ENCODE measurements around the gene CDC16. TPM values are rescaled to one million over a fixed set of nuclear protein-coding genes. Genes with fewer than 3 reads are reported as not detected.

Gene CDC16
- polyA plus RNA-seq, 1 experiment = 112 TPM

GRCh38 chr13:114318624-114319023 is 83.9 kb downstream of the CDC16 start:
- ChIA-PET CTCF (interaction anchor here (0.7 kb wide), 1 partner anchor 183 kb away, joined by 3 read pairs; no protein-coding TSS in a partner anchor), POLR2A (interaction anchor here (0.7 to 1.0 kb wide), 3 partner anchors 9 to 78 kb away, joined by 3 to 5 read pairs (median 4); partner anchors contain the start of gene UPF3A)
- Histone ChIP-seq H3K4me3 (ENCODE audit: low read depth, low read length) (no peak overlapping the region; the same call in 1 of the 2 replicates), H3K27ac (ENCODE audit: low read depth, low read length) (peak overlapping the region; percentile 59), H3K27me3 (ENCODE audit: control insufficient read depth, insufficient read depth, low read length) (no peaks in the 10 kb centered on the region), H3K9me3 (ENCODE audit: control insufficient read depth, insufficient read depth, low read length) (no peaks in the 10 kb centered on the region)
- no peak for TF ChIP-seq CTCF (IDR thresholded peaks at IDR 0.05; ENCODE audit: low read depth, low read length)
- no peak for DNase-seq (ENCODE audit: low read depth, low spot score)

- CTCF ChIA-PET = no interaction called here
- Histone ChIP-seq H3K27ac (ENCODE audit: low read depth, low read length) (peak overlapping the region; percentile 68), H3K4me3 (ENCODE audit: low read depth, low read length) (no peak overlapping the region), H3K9me3 (ENCODE audit: control insufficient read depth, insufficient read depth, low read length) (no peaks in the 10 kb centered on the region), H3K27me3 (ENCODE audit: control insufficient read depth, insufficient read depth, low read length) (no peaks in the 10 kb centered on the region)
- no peak for TF ChIP-seq CTCF (IDR thresholded peaks at IDR 0.05; ENCODE audit: low read depth, low read length)
- POLR2A ChIA-PET = interaction anchor here (1.0 to 1.1 kb wide), 3 partner anchors 9 to 38 kb away, joined by 3 to 4 read pairs (median 4); partner anchors contain the start of gene UPF3A
- DNase-seq (ENCODE audit: low read depth, low spot score) = peak; percentile 85
These were observed 84.8 kb downstream of the CDC16 start for GRCh38 chr13:114319441-114319913.

GRCh38 chr13:114320065-114320464 is 85.4 kb downstream of the CDC16 start:
- Histone ChIP-seq H3K9me3 (ENCODE audit: control insufficient read depth, insufficient read depth, low read length) (no peaks in the 10 kb centered on the region), H3K4me3 (ENCODE audit: low read depth, low read length) (peak overlapping the region; percentile 27; the same call in 1 of the 2 replicates), H3K27me3 (ENCODE audit: control insufficient read depth, insufficient read depth, low read length) (no peaks in the 10 kb centered on the region), H3K27ac (ENCODE audit: low read depth, low read length) (peak overlapping the region; percentile 68)
- DNase-seq (ENCODE audit: low read depth, low spot score) = no peak
- POLR2A ChIA-PET = interaction anchor here (1.1 kb wide), 2 partner anchors 9 to 22 kb away, joined by 3 to 4 read pairs; no protein-coding TSS in a partner anchor
- CTCF ChIA-PET = no interaction called here
- TF ChIP-seq CTCF (IDR thresholded peaks at IDR 0.05; ENCODE audit: low read depth, low read length) = no peak

GRCh38 chr13:114321256-114321655 is 86.6 kb downstream of the CDC16 start:
- DNase-seq (ENCODE audit: low read depth, low spot score) = no peak
- Histone ChIP-seq H3K9me3 (ENCODE audit: control insufficient read depth, insufficient read depth, low read length) (no peaks in the 10 kb centered on the region), H3K27me3 (ENCODE audit: control insufficient read depth, insufficient read depth, low read length) (no peaks in the 10 kb centered on the region), H3K27ac (ENCODE audit: low read depth, low read length) (no peak overlapping the region), H3K4me3 (ENCODE audit: low read depth, low read length) (no peak overlapping the region)
- ChIA-PET CTCF (interaction anchor here (1.2 kb wide), 1 partner anchor 18 kb away, joined by 9 read pairs; no protein-coding TSS in a partner anchor), POLR2A (no interaction called here)
- no peak for TF ChIP-seq CTCF (IDR thresholded peaks at IDR 0.05; ENCODE audit: low read depth, low read length)

Small RNAs within 50 kb of the gene (small RNA-seq; reads per million reads assigned to genes)
- gene MIR4502 (ENCODE audit: insufficient read length, low read depth) (not detected), gene MIR548AR (ENCODE audit: insufficient read length, low read depth) (2.2 reads per million)

Other genes with a start within 250 kb of the CDC16 start
- 25.2 and 26.8 TPM in 2 replicates for gene RASA3, start 102.3 kb upstream of the CDC16 start, polyA plus RNA-seq (2011; rRNA removed)
- not detected in 2 replicates for gene CFAP97D2, start 55.6 kb upstream of the CDC16 start, polyA plus RNA-seq (2011; rRNA removed)
- 52.3 and 60.3 TPM in 2 replicates for gene UPF3A, start 46.7 kb downstream of the CDC16 start, polyA plus RNA-seq (2011; rRNA removed)
- gene CHAMP1, start 79.6 kb downstream of the CDC16 start, polyA plus RNA-seq (2011; rRNA removed) = 39.3 and 57.7 TPM in 2 replicates

Measured in AG04450 (cell line).